GM23338 (cell line): Measurements from ENCODE around the gene CANX.

ENCODE experiments used
- ETS1 ChIP-seq: IDR thresholded peaks from 2 replicates; pipeline ENCODE4 v1.6.1; 2016; ENCODE audit warnings: antibody characterized with exemption
- EZH2 ChIP-seq: fragments of 200-600 bp; sonication (generic); IDR thresholded peaks from one replicate; pipeline ENCODE4 v1.8.0; 2017; ENCODE audit warnings: antibody characterized with exemption, mild to moderate bottlenecking, low read depth; ENCODE audit not compliant: unreplicated experiment
- POLR2AphosphoS5 ChIP-seq: IDR thresholded peaks from 2 replicates; pipeline ENCODE4 v1.6.1; 2016; ENCODE audit warnings: antibody characterized with exemption, low read depth
- REST ChIP-seq: IDR thresholded peaks from one replicate; pipeline ENCODE4 v1.6.1; 2018; ENCODE audit warnings: antibody characterized with exemption; ENCODE audit not compliant: unreplicated experiment
- ZNF114 ChIP-seq: fragments of 250-450 bp; sonication (Bioruptor Pico); IDR thresholded peaks from 2 replicates; pipeline ENCODE4 v1.5.0; 2020; ENCODE audit warnings: mild to moderate bottlenecking, moderate library complexity
- TF ChIP-seq, protein P1 (sequence below), 2 experiments: fragments of 200-600 bp in 1 of 2; sonication (generic) in 1 of 2; conservative IDR thresholded peaks; 2 replicates each; pipeline versions ENCODE4 v1.5.1 to v1.6.1; 2016 to 2017; ENCODE audit warnings: antibody characterized with exemption in 2 of 2, low read depth in 2 of 2, mild to moderate bottlenecking in 2 of 2, moderate library complexity in 1 of 2

- no peak for TF ChIP-seq REST
- TF ChIP-seq, protein P1, sequence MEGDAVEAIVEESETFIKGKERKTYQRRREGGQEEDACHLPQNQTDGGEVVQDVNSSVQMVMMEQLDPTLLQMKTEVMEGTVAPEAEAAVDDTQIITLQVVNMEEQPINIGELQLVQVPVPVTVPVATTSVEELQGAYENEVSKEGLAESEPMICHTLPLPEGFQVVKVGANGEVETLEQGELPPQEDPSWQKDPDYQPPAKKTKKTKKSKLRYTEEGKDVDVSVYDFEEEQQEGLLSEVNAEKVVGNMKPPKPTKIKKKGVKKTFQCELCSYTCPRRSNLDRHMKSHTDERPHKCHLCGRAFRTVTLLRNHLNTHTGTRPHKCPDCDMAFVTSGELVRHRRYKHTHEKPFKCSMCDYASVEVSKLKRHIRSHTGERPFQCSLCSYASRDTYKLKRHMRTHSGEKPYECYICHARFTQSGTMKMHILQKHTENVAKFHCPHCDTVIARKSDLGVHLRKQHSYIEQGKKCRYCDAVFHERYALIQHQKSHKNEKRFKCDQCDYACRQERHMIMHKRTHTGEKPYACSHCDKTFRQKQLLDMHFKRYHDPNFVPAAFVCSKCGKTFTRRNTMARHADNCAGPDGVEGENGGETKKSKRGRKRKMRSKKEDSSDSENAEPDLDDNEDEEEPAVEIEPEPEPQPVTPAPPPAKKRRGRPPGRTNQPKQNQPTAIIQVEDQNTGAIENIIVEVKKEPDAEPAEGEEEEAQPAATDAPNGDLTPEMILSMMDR (conservative IDR thresholded peaks at IDR 0.05; ENCODE audit: low read depth in 2 of 2) = no peak
- TF ChIP-seq POLR2AphosphoS5 = no peak
- TF ChIP-seq ZNF114 = no peak
- no peak for TF ChIP-seq EZH2
- no peak for TF ChIP-seq ETS1
These were observed 65.3 kb downstream of the CANX start for GRCh38 chr5:179764056-179764455.
